Stimulated activated CD4-positive, alpha-beta T cell treated with anti-CD3 and anti-CD28 coated beads, Interleukin-2, amount 100 ng/mL, for 24 hours (primary cell): ENCODE results near the gene GPRC5D.

Experiments
- DNase-seq, 2 donors: peaks; one replicate each; pipeline ENCODE4 v3.0.0-alpha.2; 2020

Gene GPRC5D

GRCh38 chr12:12952036-12952435 lies at the start of gene GPRC5D:
TSS of gene GPRC5D (minus strand) at chr12:12952170. CDS start at chr12:12950384, 1,786 bp downstream.
- DNase-seq = no peak

DNA sequence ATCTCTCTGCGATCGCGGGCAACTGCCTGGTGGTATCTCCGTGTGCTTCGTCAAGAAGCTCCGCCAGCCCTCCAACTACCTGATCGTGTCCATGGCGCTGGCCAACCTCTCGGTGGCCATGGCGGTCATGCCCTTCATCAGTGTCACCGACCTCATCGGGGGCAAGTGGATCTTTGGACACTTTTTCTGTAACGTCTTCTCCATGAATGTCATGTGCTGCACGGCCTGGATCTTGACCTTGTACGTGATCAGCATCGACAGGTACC lies 49.7 kb upstream of the GPRC5D start:
- DNase-seq = no peak

DNA sequence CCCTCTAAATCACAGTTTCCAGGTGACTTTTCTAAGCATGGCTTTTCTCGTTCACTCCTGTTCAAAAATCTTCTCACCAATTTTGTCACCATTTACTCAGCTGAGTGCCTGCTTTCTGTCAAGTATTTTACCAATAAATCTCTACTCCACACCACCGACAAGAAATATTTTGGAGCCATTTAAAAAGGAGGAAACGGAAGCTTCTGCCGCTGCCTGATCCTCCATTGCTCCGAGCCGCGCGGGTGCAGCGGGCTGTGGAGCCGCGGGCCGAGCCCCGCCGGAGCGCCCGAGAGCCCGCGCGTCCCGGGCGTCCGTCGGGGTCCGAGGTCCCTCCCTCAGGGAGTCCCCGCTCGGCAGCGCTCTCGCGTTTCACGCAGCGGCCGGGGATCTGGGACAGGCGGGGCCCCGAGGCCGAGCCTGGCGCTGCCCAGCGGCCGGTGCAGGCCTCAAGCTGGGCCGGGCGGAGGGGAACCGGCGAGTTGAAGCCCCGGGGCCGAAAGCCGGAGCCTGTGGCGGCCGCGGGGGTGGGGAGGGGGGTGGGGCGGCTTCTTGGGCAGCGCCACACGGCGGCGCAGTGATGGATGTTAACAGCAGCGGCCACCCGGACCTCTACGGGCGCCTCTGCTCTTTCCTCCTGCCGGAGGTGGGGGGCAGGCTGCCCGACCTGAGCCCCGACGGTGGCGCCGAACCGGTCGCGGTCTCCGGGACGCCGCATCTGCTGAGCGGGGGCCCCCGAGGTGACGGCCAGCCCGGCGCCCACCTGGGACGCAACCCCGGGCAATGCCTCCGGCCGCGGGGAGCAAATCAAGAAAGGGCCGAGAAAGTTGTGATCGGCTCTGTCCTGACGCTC lies 49.2 kb upstream of the GPRC5D start:
- DNase-seq = peak; percentile 33 to 44

- no peak for DNase-seq
Measured at GRCh38 chr12:13000616-13000924, 48.6 kb upstream of the GPRC5D start.

DNA sequence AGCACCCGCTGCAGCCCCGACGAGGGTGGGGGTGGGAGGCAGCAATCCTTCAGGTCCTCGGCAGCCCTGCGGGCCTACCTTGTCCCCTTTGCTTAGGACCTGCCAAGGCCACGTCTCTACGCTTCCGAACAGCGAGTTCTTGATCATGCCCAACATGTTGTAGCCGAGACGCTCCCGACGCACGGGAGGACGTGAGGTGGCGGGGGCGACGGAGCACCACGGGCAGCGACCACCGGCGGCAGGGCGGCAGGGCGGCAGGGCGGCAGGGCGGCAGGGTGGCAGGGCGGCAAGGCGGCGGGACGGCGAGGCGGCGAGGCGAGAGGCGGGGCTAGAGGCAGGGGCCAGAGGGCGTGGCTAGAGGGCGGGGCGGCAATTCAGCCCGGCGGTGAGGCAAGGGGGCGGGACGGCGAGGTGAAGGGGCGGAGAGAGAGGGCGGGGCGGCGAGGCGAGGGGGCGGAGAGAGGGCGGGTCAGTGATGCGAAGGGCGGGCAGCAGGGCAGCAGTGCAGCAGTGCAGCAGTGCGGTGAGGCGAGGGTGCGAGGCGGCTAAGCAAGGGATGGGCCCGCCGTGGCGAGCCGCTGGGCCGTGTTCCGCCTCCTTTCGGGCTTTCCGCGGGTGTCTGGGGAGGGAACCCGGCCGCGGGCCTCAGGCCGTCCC lies 48.1 kb upstream of the GPRC5D start, which contains the start of gene HEBP1:
Gene HEBP1 (minus strand): TSS at position 307 of the 657 bp plus-strand sequence. CDS start 151 bp downstream, at position 156.
- DNase-seq = peak; percentile 98

GRCh38 chr12:12999271-12999958 lies 47.4 kb upstream of the GPRC5D start:
- no peak for DNase-seq

DNA sequence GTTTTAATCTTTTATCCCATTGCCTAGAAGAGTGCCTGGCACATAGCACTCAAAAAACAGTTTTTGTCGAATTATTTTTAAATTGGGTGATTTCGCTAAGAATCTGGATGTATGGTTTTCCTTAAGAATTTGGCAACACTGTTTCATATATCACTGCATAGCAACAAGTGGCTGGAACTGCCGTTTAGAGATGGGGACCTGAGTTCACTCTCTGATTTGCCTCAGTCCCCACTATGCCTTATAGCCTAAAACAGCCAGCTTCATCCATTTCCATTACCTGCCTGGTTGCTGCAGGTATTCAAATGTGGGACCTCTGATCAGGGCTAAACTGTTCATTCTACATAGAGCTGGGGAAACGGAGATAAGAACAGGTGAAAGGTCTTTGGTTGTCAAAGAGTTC lies 46.3 kb upstream of the GPRC5D start:
- no peak for DNase-seq

DNA sequence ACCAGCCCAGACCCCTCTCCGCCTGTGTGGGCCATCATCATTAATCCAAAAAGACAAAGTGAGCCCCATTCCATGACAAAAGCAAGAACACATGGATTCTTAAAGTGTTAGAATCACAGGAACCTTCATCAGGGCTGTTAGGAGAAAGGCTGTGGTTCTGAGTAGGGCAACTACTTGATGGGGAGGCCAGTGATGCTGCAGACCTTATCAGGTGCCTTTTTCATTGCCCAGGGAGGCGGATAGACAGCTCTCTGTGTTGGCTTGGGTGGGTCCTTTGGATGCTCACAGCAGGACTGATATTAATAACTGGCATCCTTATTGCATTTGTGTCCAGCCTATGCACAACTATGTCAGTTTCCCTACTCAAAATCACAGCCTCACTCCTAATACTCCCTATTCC lies 45.8 kb upstream of the GPRC5D start:
- no peak for DNase-seq

GRCh38 chr12:12997156-12997555 lies 45.2 kb upstream of the GPRC5D start:
- no peak for DNase-seq

GRCh38 chr12:12996209-12996608 lies 44.2 kb upstream of the GPRC5D start:
- no peak for DNase-seq

DNA sequence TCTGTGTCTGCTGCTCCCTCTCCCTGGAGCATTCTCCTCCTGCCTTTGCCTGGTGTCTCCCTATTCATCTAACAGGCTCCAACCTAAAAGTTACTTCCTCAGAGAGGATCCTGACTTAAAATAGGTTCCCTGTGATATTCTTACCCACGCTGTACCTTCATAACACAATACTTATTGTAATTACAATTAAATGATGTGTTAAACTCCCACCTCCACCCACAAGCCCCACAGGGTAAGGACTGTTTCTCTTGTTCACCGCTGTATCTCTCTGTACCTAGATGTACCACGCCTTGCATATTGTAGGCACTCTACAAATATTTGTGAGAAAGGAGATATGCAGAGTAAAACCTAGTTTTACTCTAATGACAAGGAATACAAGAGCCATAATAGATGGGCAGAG lies 43.1 kb upstream of the GPRC5D start:
- DNase-seq = no peak

GRCh38 chr12:12993367-12993766 lies 41.4 kb upstream of the GPRC5D start:
- no peak for DNase-seq

DNA sequence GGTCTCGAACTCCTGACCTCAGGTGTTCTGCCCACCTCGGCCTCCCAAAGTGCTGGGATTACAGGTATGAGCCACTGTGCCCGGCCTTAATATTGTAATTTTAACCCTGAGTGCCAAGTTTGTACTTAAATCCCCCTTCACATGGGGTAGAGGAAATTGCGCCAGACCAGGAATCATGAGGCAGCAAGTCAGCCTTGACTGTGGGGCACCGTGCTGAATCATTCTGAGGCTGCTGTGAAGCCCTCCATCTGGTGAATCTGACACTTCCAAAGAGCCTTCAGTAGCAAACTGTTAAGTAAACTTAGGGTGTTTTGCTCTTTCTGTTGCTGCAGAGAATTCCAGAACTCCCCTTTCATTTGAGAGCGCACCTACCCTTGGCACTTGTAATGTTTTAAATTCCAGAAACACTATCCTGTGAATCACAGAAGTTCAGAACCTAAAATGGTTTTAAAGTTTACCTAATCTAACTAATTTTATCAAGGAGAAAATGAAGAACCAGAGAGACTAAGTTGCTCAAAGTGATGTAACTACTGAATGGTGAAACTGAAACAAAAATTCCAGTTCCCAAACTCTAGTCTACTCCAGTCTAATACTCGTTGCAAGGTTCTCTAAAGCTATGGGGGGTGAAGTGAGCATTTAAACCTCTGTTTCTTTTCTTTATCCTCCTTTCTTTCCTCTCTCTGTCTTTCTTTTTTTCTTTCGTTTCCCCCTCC lies 40.6 kb upstream of the GPRC5D start:
- no peak for DNase-seq

DNA sequence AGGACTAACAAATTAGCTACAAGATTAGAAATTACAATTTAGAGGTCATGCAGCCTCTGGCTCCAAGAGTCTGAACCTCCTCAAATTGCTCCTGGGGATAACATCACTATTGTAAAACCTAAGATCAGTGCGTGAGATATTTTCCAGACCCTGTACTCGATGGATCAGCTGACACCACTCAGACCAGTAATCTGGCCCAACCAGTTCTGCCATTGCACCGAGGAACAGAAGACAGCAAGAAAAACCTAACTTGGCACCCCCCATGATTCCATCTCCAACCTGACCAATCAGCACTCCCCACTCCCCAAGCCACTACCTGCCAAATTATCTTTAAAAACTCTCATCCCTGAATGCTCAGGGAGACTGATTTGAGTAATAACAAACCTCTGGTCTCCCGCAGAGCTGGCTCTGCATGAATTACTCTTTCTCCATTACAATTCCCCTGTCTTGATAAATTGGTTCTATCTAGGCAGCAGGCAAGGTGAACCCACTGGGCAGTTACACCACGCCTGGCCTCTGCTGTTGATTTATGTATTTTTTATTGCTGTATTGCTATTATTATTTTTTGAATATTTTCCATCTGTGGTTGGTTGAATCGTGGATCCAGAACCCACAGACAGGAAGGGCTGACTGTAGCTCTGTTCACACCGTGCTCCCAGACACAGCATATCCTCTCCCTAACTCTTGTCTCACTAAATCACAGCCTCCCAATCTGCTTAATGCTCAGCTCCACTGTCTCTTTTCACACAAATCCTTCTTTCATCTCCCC lies 38.9 kb upstream of the GPRC5D start:
- DNase-seq = no peak

DNA sequence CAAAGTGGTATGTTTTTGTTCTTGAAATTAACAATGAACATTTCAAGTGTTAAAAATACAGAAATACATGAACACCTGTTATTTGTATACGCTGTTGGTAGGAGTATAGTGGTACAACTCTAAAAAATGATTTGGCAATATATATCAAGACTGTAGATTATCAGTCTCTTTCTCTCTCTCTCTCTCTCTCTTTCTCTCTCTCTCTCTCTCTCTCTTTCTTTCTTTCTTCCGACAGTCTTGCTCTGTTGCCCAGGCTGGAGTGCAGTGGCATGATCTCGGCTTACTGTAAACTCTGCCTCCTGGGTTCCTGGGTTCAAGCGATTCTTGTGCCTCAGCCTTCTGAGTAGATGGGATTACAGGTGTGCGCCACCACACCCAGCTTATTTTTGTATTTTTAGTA lies 35.5 kb upstream of the GPRC5D start:
- DNase-seq = no peak

- no peak for DNase-seq
Measured at GRCh38 chr12:12986775-12987331, 34.9 kb upstream of the GPRC5D start.

DNA sequence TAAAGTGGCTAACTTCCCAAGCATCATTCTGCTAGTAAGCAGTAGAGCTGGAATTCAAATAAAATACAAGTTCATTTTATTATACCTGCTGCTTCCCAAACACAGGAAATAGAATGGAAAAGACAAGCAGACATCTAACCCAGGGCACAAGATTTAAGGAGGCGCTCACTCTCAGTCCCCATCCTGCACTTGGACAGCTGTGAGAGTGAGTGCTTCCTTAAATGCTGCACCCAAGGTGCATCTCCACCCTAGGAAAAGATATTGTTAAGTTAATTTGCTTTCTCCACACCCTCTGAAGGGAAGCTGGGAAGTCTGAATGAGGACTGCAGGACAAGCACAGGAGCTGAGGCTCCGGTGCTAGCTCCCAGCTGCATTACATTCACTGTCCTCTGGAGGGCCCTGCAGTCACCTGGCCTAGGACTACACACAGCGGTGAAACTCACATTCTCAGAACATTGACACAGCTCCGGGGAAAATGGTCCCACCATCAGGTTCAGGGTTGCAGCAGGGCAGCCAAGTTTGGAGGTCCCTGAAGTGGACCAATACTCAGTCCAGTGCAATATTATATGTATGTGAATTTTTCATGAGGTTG lies 33.9 kb upstream of the GPRC5D start:
- peak in 1 of 2 donors; percentile 18 for DNase-seq

GRCh38 chr12:12984149-12984548 lies 32.2 kb upstream of the GPRC5D start:
- no peak for DNase-seq

- DNase-seq = no peak
Measured at GRCh38 chr12:12983420-12984035, 31.6 kb upstream of the GPRC5D start.

DNA sequence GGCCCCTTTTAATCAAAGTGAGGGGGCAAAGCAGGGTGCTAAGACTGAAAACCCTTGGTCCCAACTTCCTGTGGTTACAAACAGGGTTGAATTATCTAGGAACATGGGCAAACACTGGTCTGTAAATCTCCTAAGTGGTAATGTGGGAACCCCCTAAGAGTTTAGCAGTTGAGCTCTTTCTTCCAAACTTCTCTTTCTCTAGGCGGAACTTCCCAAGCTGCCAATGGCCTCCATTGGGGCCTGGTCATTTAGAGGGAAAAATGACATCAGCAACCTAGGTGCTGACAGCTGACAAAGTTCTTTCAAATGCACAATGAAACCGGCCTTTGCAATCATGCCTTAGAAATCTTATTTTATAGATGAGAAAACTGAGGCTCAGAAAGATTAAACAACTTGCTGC lies 30.4 kb upstream of the GPRC5D start:
- DNase-seq = no peak

GRCh38 chr12:12979731-12980259 lies 27.8 kb upstream of the GPRC5D start:
- DNase-seq = no peak
